ENCODE measurements around the gene CSMD2. TPM values are rescaled to one million over a fixed set of nuclear protein-coding genes. Genes with fewer than 3 reads are reported as not detected.

Gene CSMD2
- total RNA-seq, 1 donor from 2014 or later = 1.8 TPM

DNA sequence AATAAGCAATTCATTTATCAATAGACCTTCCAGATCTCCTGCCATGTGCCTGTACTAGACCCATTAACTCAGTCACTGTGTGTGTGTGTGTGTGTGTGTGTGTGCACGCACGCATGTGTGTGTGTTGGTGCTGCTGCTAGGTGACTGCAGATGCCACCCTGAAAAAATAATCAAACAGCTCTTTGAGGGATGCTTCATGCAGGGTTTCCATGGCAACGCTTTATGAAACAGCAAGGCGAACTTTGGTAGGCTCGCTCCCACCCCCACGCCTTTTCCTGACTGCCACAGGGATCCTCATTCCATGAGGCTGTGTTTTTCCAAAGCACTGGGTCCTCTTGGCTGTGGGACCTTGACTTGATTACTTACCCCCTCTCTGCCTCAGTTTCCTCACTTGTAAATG, 207.2 kb downstream of the CSMD2 start:
- TF ChIP-seq, protein P1, sequence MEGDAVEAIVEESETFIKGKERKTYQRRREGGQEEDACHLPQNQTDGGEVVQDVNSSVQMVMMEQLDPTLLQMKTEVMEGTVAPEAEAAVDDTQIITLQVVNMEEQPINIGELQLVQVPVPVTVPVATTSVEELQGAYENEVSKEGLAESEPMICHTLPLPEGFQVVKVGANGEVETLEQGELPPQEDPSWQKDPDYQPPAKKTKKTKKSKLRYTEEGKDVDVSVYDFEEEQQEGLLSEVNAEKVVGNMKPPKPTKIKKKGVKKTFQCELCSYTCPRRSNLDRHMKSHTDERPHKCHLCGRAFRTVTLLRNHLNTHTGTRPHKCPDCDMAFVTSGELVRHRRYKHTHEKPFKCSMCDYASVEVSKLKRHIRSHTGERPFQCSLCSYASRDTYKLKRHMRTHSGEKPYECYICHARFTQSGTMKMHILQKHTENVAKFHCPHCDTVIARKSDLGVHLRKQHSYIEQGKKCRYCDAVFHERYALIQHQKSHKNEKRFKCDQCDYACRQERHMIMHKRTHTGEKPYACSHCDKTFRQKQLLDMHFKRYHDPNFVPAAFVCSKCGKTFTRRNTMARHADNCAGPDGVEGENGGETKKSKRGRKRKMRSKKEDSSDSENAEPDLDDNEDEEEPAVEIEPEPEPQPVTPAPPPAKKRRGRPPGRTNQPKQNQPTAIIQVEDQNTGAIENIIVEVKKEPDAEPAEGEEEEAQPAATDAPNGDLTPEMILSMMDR (conservative IDR thresholded peaks at IDR 0.05) = no peak
- peaks cover 4% of the 10 kb centered on the region for H3K4me1 Mint-ChIP-seq (ENCODE audit: unreplicated experiment)
- DNase-seq (ENCODE audit: extremely low spot score, unreplicated experiment) = no peak
- H3K27ac Mint-ChIP-seq = no peak overlapping the region
- no peaks in the 10 kb centered on the region for H3K9me3 Mint-ChIP-seq
- H3K36me3 Mint-ChIP-seq = no peaks in the 10 kb centered on the region
- H3K4me3 Mint-ChIP-seq = no peak overlapping the region
- H3K27me3 Mint-ChIP-seq = peaks cover 9% of the 10 kb centered on the region

DNA sequence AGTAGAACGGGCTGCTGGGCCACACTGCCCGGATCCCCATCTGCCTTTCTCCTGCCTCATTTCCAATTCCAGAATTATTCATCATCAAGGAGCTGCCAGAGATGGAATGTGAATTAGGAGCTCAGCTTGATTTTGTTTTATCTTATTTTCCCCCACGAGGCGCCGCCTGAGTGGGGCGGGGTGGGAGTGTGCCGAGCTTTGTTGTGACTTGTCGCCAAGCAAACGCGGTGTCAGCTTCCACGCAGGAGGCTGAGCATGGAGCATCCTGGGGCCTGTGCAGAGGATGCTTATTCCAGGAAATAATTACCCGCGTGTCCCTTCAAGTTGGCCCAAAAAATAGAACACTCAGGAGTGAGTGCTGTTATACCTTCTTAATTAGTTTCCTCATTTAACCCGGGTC, 209.9 kb downstream of the CSMD2 start:
- no peak for DNase-seq (ENCODE audit: extremely low spot score, unreplicated experiment)
- no peaks in the 10 kb centered on the region for H3K9me3 Mint-ChIP-seq
- no peak overlapping the region for H3K27ac Mint-ChIP-seq
- no peak overlapping the region for H3K4me3 Mint-ChIP-seq
- H3K4me1 Mint-ChIP-seq (ENCODE audit: unreplicated experiment) = peaks cover 4% of the 10 kb centered on the region
- TF ChIP-seq, protein P1 (conservative IDR thresholded peaks at IDR 0.05) = no peak
- peaks cover 5% of the 10 kb centered on the region for H3K27me3 Mint-ChIP-seq
- H3K36me3 Mint-ChIP-seq = no peaks in the 10 kb centered on the region

DNA sequence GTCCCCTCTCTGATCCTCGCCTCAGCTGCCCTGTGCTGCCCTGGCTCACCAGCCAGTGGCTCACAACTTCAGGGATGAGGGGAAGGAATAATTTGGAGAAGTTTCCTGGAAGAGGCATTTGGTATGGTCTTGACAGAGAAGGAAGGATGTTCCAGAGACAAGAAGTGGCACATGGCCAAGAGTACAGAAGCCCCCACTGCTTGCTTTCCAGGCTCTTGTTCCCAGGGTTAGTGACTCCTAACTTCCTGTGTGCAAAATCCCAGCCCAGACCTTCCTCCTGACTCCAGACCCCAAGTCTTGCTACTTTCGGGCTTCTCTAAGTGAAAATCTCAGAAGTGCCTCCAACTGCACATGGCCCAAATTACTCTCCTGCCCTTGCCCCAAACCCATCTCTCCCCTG, 215.5 kb downstream of the CSMD2 start:
- no peak overlapping the region for H3K4me3 Mint-ChIP-seq
- no peak overlapping the region for H3K27ac Mint-ChIP-seq

DNA sequence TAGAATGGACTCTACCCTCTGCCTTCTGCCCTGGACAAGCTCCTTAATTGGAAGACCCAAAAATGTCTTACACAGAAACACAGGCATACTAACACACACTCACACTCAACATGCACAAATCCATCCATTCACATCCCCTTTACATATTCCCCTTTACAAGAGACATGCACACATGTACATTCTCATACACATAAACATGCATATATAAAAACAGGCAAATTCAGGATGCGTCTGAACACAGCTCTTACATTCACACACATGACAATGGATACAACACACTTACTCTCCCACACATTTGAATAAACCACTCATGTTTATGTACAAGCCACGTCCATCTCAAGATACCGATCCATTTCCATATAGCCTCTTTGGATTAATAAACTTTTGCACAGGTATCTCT, 216.7 kb downstream of the CSMD2 start:
- Mint-ChIP-seq H3K9me3 (no peaks in the 10 kb centered on the region), H3K27ac (no peak overlapping the region)
- no peak for DNase-seq (ENCODE audit: extremely low spot score, unreplicated experiment)

More for the DNA sequence above, 215.5 kb downstream of the CSMD2 start:
- Mint-ChIP-seq H3K4me1 (ENCODE audit: unreplicated experiment) (no peaks in the 10 kb centered on the region), H3K9me3 (no peaks in the 10 kb centered on the region), H3K27me3 (no peaks in the 10 kb centered on the region), H3K36me3 (no peaks in the 10 kb centered on the region)
- TF ChIP-seq, protein P1 (conservative IDR thresholded peaks at IDR 0.05) = no peak
- no peak for DNase-seq (ENCODE audit: extremely low spot score, unreplicated experiment)

DNA sequence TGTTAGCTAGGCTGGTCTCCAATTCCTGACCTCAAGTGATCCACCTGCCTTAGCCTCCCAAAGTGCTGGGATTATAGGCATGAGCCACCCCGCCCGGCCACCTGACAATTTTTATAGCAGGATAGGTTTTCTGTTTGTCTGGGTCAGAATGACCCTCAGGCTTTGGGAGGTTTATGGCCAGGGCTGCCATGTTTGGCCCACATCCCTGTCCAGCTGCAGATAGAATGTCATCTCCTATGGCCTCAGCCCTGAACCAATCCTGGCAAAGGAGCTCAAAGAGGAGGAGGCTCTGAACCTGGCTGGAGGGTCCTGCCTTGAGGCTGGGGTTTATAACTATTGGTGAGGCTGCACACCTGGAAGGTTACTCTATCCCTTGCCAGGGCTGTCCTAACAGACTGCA, 218.2 kb downstream of the CSMD2 start:
- Mint-ChIP-seq H3K9me3 (no peaks in the 10 kb centered on the region), H3K4me3 (no peak overlapping the region), H3K27me3 (no peaks in the 10 kb centered on the region), H3K27ac (no peak overlapping the region), H3K36me3 (no peaks in the 10 kb centered on the region), H3K4me1 (ENCODE audit: unreplicated experiment) (no peaks in the 10 kb centered on the region)
- TF ChIP-seq, protein P1 (conservative IDR thresholded peaks at IDR 0.05) = no peak
- DNase-seq (ENCODE audit: extremely low spot score, unreplicated experiment) = no peak

More for the DNA sequence above, 216.7 kb downstream of the CSMD2 start:
- TF ChIP-seq, protein P1 (conservative IDR thresholded peaks at IDR 0.05) = no peak
- Mint-ChIP-seq H3K36me3 (no peaks in the 10 kb centered on the region), H3K4me1 (ENCODE audit: unreplicated experiment) (no peaks in the 10 kb centered on the region), H3K4me3 (no peak overlapping the region), H3K27me3 (no peaks in the 10 kb centered on the region)

DNA sequence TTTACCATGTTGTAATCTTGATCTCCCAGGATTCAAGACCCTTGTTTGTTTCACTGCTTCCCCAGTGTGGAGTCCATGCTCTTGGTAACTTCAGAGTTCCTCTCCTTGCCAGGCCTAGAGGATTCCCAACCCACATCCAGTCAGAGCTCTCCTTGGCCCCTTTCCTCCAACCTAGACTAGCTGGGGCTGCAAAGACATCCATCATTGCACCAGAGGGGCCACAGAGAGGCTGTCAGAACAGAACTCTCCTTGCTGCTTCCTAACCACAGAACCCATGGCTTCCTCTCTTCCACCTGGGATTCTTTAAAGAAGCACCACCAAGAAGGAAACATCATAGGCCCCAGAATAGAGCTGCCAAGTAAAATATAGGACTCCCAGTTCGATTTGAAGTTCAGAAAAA, 220.2 kb downstream of the CSMD2 start:
- Mint-ChIP-seq H3K9me3 (no peaks in the 10 kb centered on the region), H3K27ac (no peak overlapping the region), H3K27me3 (peaks cover 3% of the 10 kb centered on the region), H3K36me3 (no peaks in the 10 kb centered on the region), H3K4me3 (no peak overlapping the region), H3K4me1 (ENCODE audit: unreplicated experiment) (no peaks in the 10 kb centered on the region)
- TF ChIP-seq, protein P1 (conservative IDR thresholded peaks at IDR 0.05) = no peak
- DNase-seq (ENCODE audit: extremely low spot score, unreplicated experiment) = no peak

All from type B pancreatic cell (in vitro differentiated cells).